Vagina (tissue), 2 donors: Measurements from ENCODE around the gene SNX32.

ENCODE experiments used
- POLR2A ChIP-seq, 2 donors: fragments of 450-650 bp; IDR thresholded peaks; one replicate each; pipeline ENCODE4 v1.6.1; 2017; ENCODE audit warnings: antibody characterized with exemption in 2 of 2, mild to moderate bottlenecking in 2 of 2, moderate library complexity in 2 of 2
- TF ChIP-seq, protein P1 (sequence below), 3 experiments: fragments of 450-650 bp in 2 of 3; fragments of 200-600 bp in 1 of 3; sonication (generic) in 1 of 3; IDR thresholded peaks; one replicate each; pipeline ENCODE4 v1.5.1; 2017 to 2019; ENCODE audit warnings: antibody characterized with exemption in 3 of 3, mild to moderate bottlenecking in 2 of 3, moderate library complexity in 2 of 3

DNA sequence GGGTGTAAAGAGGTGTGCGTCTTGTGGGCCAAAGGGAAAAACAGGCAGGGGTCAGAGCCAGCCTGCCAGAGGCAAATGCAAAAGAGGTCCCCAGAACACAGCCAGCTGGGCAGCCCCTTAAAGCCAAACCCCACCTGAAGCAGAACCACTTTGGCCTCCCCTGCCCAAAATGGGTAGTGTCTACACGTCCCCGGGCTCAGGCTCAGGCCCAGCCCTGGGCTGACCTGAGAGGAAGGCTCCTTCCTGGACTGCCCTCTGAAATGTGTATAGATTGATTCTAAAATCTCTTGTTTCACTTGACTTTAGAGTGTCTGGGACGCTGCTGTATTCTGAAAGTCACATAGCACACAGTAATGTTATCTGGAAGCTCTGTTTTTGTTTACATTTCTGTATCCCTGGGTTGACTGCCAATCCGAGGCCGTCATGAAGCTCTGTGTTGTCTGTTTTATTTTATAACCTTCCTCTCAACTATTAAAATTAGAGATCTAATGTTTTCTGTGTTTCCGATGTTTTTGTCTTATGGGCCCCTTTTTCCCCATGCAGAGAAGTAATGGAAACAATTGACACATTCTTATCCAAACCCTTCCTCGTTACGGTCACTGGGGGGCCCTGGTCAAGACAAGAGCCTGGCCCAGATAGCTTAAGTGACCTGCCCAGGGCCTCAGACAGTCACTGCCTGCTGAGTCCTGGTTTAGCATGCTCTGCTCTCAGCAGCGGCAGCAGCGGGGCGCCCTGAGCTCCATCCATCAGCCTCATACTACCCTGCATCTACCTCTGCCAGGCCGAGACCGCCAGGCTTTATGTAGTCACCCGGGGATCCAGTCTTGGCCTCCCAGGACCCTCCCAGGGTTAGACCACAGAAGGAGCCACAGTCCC lies 36.8 kb upstream of the SNX32 start:
- TF ChIP-seq, protein P1, sequence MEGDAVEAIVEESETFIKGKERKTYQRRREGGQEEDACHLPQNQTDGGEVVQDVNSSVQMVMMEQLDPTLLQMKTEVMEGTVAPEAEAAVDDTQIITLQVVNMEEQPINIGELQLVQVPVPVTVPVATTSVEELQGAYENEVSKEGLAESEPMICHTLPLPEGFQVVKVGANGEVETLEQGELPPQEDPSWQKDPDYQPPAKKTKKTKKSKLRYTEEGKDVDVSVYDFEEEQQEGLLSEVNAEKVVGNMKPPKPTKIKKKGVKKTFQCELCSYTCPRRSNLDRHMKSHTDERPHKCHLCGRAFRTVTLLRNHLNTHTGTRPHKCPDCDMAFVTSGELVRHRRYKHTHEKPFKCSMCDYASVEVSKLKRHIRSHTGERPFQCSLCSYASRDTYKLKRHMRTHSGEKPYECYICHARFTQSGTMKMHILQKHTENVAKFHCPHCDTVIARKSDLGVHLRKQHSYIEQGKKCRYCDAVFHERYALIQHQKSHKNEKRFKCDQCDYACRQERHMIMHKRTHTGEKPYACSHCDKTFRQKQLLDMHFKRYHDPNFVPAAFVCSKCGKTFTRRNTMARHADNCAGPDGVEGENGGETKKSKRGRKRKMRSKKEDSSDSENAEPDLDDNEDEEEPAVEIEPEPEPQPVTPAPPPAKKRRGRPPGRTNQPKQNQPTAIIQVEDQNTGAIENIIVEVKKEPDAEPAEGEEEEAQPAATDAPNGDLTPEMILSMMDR (IDR thresholded peaks at IDR 0.05) = no peak
- no peak for TF ChIP-seq POLR2A (IDR thresholded peaks at IDR 0.05)
